Immature natural killer cell (primary cell): ENCODE measurements around the gene LGR6. TPM values are rescaled to one million over a fixed set of nuclear protein-coding genes. Genes with fewer than 3 reads are reported as not detected.

Experiments used
- DNase-seq, 3 donors: peaks; one replicate each; pipeline ENCODE4 v3.0.0; 2022; ENCODE audit warnings: mixed read lengths in 1 of 3
- H3K27ac Mint-ChIP-seq, 6 donors: one replicate each; pipeline ENCODE4 v1.8.0; 2020; ENCODE audit warnings: mixed read lengths in 6 of 6, mild to moderate bottlenecking in 5 of 6, inconsistent platforms in 4 of 6, moderate library complexity in 3 of 6
- H3K27me3 Mint-ChIP-seq, 3 donors: one replicate each; pipeline ENCODE4 v1.8.0; 2020 to 2021; ENCODE audit warnings: low read depth in 3 of 3, mild to moderate bottlenecking in 3 of 3, mixed read lengths in 3 of 3, moderate library complexity in 3 of 3, inconsistent platforms in 1 of 3
- H3K36me3 Mint-ChIP-seq, 3 donors: one replicate each; pipeline ENCODE4 v1.8.0; 2020; ENCODE audit warnings: mixed read lengths in 3 of 3, inconsistent platforms in 2 of 3, mild to moderate bottlenecking in 2 of 3
- H3K4me1 Mint-ChIP-seq, 2 donors: one replicate each; pipeline ENCODE4 v1.8.0; 2020; ENCODE audit warnings: inconsistent platforms in 2 of 2, mild to moderate bottlenecking in 2 of 2, mixed read lengths in 2 of 2, moderate library complexity in 1 of 2
- H3K4me3 Mint-ChIP-seq, 5 donors: one replicate each; pipeline ENCODE4 v1.8.0; 2020; ENCODE audit warnings: mild to moderate bottlenecking in 5 of 5, mixed read lengths in 5 of 5, inconsistent platforms in 3 of 5, moderate library complexity in 3 of 5
- H3K9me3 Mint-ChIP-seq, 6 donors: one replicate each; pipeline ENCODE4 v1.8.0; 2020; ENCODE audit warnings: mild to moderate bottlenecking in 6 of 6, mixed read lengths in 6 of 6, inconsistent platforms in 4 of 6, moderate library complexity in 3 of 6
- polyA plus RNA-seq, 3 donors: library from polyadenylated mRNA; unstranded; fragments of 300-500 nt; fragmentation: Illumina TruSeq; gene quantifications; one replicate each; pipeline ENCODE4 v1.2.3, GENCODE V29; 2021

LGR6 gene
- polyA plus RNA-seq, 3 donors from 2014 or later = 10.9 to 26.8 (median 21.1) TPM

DNA sequence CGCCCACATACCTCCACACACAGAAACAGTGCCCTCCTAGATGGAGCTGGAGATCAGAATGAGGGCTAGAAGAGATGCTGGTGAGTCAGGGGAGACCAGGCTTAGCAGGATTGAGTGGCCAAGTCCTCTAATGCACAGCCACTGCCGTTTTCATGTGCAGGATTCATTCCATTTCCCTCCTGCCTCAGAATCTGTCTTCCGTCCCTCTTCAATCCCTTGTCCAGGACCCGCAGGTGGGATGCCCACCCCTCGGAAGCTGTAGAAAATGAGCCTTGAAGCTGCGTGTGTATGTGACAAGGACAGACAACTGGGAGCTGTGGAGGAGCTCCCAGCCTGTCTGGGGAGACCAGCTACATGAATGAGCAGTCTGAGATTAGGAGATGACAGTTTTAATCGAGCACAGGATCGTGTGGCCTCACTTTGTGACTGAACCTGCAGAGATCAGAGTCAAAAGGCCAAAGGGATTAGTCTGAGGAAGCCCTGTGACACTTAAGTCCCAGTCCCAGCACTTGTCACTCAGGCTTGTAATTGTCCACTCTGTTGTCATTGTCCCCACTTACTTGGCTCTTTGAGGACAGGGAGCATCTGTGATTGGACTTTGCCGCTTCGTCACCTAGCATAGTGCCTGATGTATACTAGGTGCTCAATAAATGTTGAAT lies 22.0 kb downstream of the LGR6 start:
- Mint-ChIP-seq H3K27me3 (peaks cover 3 to 10% (median 5%) of the 10 kb centered on the region in 3 donors), H3K4me3 (peak overlapping the region in 2 of 5 donors; percentile 0 to 14), H3K27ac (peak overlapping the region in 4 of 6 donors; percentile 37 to 63 (median 48)), H3K4me1 (peaks cover 21 to 53% of the 10 kb centered on the region in 2 donors), H3K9me3 (no peaks in the 10 kb centered on the region), H3K36me3 (peaks cover 0 to 19% (median 3%) of the 10 kb centered on the region in 3 donors)
- no peak for DNase-seq

DNA sequence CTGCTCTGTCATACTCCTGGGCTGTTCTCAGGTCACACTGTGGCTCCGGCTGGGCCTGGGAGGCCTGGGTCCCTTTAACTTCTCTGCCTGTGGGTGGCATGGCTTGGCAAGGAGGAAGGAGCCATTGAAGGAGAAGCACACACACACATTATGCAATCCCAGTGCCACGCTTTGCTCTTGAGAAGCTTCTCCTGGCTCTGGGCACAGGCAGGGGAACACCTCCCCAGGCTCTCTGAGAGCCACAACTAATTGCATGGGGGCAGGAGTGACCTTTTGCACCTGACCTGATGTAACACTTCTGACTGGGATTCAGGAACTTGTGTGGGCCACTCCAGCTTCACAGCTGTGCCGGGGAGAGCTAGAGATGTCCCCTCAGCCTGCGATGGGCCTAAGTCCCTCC lies 23.1 kb downstream of the LGR6 start:
- H3K36me3 Mint-ChIP-seq = peaks cover 0 to 16% (median 3%) of the 10 kb centered on the region in 3 donors
- H3K27me3 Mint-ChIP-seq = peaks cover 4 to 10% (median 5%) of the 10 kb centered on the region in 3 donors
- DNase-seq = no peak
- no peaks in the 10 kb centered on the region for H3K9me3 Mint-ChIP-seq
- H3K27ac Mint-ChIP-seq = peak overlapping the region in 1 of 6 donors; percentile 74
- peaks cover 21 to 55% of the 10 kb centered on the region in 2 donors for H3K4me1 Mint-ChIP-seq
- H3K4me3 Mint-ChIP-seq = no peak overlapping the region

DNA sequence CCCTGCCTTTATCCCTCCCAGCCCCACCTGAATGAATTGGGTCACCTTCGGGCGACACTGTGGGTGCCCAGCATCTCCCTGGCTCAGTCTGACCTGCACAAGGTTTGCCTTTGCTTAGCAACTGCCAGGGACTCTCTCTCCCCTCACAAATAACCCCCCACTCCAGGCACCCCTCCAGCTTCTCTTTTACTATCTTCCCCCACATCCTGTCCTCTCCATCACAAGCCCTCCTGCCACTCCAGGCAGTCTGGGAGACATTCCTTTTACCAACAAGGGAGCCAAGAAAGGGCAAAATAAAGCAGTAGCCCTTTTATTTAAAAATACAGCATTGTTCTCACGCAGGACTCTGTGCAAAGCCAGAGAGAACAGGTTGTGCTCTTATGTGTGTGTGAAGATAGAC lies 23.9 kb downstream of the LGR6 start:
- H3K4me1 Mint-ChIP-seq = peaks cover 21 to 53% of the 10 kb centered on the region in 2 donors
- H3K36me3 Mint-ChIP-seq = peaks cover 0 to 12% (median 0%) of the 10 kb centered on the region in 3 donors
- no peaks in the 10 kb centered on the region for H3K9me3 Mint-ChIP-seq
- DNase-seq = no peak
- peak overlapping the region in 2 of 6 donors; percentile 51 to 74 for H3K27ac Mint-ChIP-seq
- H3K4me3 Mint-ChIP-seq = peak overlapping the region in 1 of 5 donors; percentile 25
- H3K27me3 Mint-ChIP-seq = peaks cover 5 to 10% (median 6%) of the 10 kb centered on the region in 3 donors

DNA sequence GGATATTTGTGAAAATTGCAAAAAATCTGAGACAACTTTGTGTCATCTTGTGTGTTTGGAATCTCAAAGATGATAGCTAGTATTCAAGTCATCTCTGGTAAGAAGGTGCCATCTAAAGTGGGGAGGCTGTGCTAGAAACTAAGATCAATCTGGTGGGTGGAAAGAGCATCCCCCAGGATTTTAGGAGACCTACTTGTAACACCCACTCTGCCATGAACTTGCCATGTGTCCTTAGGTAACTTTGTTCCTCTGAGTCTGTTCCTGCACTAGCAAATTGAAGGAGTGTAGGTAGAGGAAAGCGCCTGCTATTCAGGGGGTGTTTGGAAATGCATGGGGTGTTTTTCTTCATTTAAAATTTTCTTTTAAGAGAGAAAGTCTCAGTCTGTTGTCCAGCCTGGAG lies 24.4 kb downstream of the LGR6 start:
- H3K4me3 Mint-ChIP-seq = no peak overlapping the region
- H3K9me3 Mint-ChIP-seq = no peaks in the 10 kb centered on the region
- H3K4me1 Mint-ChIP-seq = peaks cover 21 to 50% of the 10 kb centered on the region in 2 donors
- peaks cover 5 to 10% (median 6%) of the 10 kb centered on the region in 3 donors for H3K27me3 Mint-ChIP-seq
- DNase-seq = no peak
- H3K36me3 Mint-ChIP-seq = peaks cover 0 to 12% (median 0%) of the 10 kb centered on the region in 3 donors
- peak overlapping the region in 1 of 6 donors; percentile 74 for H3K27ac Mint-ChIP-seq

DNA sequence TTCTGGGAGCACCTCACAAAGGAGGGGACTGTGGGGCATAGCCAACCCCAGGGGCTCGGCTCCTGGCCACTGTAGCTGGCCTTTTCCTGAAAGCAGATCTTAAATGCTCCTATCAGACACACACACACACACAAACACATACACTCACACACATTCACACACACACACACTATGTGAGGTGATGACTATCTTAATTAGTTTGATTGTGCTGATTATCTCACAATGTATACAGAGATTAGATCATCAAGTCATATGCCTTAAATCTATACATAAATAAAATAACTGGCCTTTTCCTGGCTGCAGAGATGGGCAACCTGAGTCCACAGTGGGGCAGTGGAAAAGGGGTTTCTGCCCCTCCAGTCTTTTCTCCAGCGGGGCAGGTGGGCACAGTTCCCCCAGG lies 27.1 kb downstream of the LGR6 start:
- Mint-ChIP-seq H3K9me3 (no peaks in the 10 kb centered on the region), H3K27ac (peak overlapping the region in 1 of 6 donors; percentile 61), H3K27me3 (peaks cover 0 to 3% (median 0%) of the 10 kb centered on the region in 3 donors), H3K36me3 (peaks cover 0 to 9% (median under 1%) of the 10 kb centered on the region in 3 donors), H3K4me1 (peaks cover 4 to 35% of the 10 kb centered on the region in 2 donors), H3K4me3 (no peak overlapping the region)
- no peak for DNase-seq

DNA sequence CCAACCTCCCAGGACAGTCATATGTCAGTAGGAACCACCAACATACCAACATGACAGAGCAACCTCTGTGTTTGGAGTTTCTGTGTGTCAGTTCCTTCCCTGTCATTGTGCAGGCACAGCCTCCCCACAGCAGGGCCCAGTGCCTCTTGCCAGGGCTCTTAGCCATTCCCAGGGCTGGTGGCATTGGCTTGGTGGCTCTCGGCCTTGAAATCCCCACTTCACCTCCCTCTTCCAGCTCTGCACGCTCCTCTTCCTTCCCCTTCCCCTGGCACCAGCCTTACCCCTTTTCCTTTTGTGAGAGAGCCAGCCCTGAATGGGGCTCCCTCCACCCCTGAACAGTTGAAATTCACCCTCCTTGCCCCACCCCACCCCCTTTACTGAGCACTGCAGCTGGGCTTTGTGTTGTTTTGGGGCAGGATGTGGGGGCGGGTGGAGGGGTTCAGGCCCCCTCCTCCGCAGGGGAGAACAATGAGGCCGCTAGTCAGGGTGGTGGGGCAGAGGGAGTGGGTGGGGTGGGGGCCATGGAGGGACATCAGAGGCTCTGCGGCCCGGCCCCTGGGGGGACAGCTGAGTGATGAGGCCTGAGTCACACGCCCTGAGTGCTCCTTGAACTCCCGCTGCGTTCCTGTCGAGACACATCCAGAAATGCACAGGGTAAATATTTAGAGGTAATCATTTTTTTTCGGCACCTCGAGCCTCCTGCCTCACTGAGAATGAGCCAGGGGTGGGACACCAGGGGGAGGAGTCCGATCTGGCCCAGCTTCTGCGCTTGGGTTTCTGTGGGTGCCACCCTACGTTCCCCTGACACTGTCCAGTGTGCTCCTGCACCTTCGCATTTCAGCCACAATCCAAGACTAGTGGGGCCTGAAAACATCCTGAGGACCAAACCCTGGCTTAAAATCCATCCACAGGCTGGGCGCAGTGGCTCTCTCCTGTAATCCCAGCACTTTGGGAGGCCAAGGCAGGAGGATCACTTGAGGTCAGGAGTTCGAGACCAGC lies 28.6 kb downstream of the LGR6 start:
- no peak for DNase-seq
- Mint-ChIP-seq H3K36me3 (peaks cover 6 to 13% (median 9%) of the 10 kb centered on the region in 3 donors), H3K4me3 (no peak overlapping the region), H3K27me3 (peaks cover 0 to 3% (median 3%) of the 10 kb centered on the region in 3 donors), H3K27ac (no peak overlapping the region), H3K4me1 (peaks cover 8 to 37% of the 10 kb centered on the region in 2 donors), H3K9me3 (no peaks in the 10 kb centered on the region)

DNA sequence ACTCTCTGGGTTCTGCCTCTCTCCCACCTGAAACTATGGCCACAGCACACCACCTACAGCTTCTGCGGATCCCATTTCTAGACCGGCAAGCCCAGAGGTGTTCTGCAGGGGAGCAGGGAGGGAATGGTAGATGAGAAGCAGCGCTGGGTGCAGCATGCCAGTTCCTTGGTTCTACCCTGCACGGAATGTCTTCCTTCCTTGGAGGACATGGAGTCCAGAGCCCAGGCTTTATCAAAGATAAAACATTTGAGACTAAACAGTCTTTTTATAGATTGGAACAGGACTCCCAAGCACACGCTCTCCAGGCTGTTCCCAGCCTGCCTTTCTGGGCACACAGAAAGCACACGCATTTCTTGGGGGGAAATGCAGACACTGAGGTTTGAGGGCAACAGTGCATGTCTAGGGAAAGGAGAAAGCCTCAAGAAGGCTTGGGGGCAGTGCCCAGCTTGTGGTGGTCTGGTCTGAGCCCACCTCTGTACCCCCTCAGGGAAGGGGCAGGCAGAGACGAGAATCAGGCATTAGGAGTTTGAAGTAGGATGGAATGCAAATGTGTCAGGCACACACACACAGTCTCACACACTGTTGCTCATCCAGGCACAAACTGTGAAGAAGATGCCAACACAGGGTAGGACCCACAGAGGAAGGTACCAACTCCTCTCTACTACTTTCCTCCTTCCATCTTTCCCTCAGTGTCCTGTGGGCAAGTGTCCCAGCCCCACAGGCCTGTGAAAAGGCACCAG lies 29.7 kb downstream of the LGR6 start:
- H3K4me3 Mint-ChIP-seq = no peak overlapping the region
- peaks cover 9 to 20% (median 14%) of the 10 kb centered on the region in 3 donors for H3K36me3 Mint-ChIP-seq
- no peak overlapping the region for H3K27ac Mint-ChIP-seq
- H3K27me3 Mint-ChIP-seq = peaks cover 0 to 3% (median 3%) of the 10 kb centered on the region in 3 donors
- peaks cover 19 to 46% of the 10 kb centered on the region in 2 donors for H3K4me1 Mint-ChIP-seq
- DNase-seq = no peak
- no peaks in the 10 kb centered on the region for H3K9me3 Mint-ChIP-seq

DNA sequence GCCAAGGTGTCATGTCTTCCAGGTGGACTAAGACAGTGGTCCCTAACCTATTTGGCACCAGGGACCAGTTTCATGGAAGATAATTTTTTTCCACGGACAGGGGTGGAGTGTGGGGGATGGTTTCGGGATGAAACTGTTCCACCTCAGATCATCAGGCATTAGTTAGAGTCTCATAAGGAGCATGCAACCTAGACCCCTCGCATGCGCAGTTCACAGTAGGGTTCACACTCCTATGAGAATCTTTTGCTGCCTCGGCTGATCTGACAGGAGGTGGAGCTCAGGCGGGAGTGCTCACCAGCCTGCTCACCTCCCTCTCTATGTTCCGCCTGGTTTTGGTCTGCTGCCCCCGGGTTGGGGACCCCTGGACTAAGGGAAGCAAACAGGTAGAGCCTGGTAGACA lies 30.9 kb downstream of the LGR6 start:
- DNase-seq = no peak
- peaks cover 0 to 3% (median 3%) of the 10 kb centered on the region in 3 donors for H3K27me3 Mint-ChIP-seq
- peaks cover 22 to 39% of the 10 kb centered on the region in 2 donors for H3K4me1 Mint-ChIP-seq
- peaks cover 12 to 24% (median 18%) of the 10 kb centered on the region in 3 donors for H3K36me3 Mint-ChIP-seq
- peak overlapping the region in 1 of 6 donors; percentile 64 for H3K27ac Mint-ChIP-seq
- H3K4me3 Mint-ChIP-seq = no peak overlapping the region
- no peaks in the 10 kb centered on the region for H3K9me3 Mint-ChIP-seq

DNA sequence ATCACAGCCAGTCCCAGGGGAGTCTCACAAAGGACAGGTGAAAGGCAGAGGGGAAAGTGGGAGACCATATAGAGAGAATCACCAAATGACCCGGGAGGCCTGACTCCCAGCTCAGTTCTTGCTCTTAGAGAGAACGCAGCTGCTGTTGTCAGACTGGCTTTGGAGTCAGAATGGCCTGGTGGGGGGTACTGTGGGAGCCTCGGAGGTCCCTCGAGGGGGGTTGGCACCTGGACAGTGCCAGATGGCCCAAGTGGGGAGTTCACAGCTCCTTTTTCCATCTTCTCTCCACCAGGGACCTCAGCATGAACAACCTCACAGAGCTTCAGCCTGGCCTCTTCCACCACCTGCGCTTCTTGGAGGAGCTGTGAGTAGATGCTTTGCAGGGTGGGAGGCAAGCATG lies 31.5 kb downstream of the LGR6 start:
- Mint-ChIP-seq H3K36me3 (peaks cover 12 to 24% (median 23%) of the 10 kb centered on the region in 3 donors), H3K4me1 (peaks cover 22 to 39% of the 10 kb centered on the region in 2 donors), H3K27me3 (peaks cover 0 to 3% (median 3%) of the 10 kb centered on the region in 3 donors), H3K4me3 (no peak overlapping the region), H3K27ac (no peak overlapping the region), H3K9me3 (no peaks in the 10 kb centered on the region)
- DNase-seq = no peak

DNA sequence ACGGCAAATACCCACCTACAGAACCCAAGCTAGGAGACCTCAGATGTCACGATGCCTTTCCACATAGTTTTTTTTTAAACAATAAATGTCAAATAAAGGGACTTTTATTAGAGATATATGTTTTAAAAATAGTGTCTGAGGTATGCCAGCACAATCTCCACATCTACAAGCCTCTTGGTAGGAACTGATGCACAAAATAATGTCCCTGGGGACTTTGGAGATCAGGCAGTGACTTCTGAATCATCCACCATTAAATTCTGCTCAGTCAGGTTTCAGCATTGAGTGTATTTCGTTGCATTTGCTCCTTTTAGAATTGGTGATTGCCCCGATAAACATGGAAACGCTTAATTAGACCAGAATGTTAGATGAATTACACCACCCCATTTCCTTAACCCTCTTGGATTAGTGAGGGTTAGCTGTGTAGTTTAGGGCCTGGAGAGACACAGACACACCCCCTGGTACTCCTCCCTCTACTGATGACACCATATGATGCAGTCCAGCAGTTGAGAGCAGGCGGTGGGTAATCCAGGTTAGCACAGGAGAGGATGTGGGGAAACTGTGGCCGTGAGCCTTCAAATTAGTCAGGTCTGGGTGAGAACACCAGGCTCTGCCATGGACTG lies 33.6 kb downstream of the LGR6 start:
- Mint-ChIP-seq H3K9me3 (no peaks in the 10 kb centered on the region), H3K27ac (peak overlapping the region in 5 of 6 donors; percentile 23 to 80 (median 68)), H3K27me3 (peaks cover 0 to 3% (median 0%) of the 10 kb centered on the region in 3 donors), H3K4me1 (peaks cover 22 to 29% of the 10 kb centered on the region in 2 donors), H3K4me3 (peak overlapping the region in 2 of 5 donors; percentile 3 to 6), H3K36me3 (peaks cover 12 to 23% (median 20%) of the 10 kb centered on the region in 3 donors)
- DNase-seq = peak in 1 of 3 donors; percentile 21

DNA sequence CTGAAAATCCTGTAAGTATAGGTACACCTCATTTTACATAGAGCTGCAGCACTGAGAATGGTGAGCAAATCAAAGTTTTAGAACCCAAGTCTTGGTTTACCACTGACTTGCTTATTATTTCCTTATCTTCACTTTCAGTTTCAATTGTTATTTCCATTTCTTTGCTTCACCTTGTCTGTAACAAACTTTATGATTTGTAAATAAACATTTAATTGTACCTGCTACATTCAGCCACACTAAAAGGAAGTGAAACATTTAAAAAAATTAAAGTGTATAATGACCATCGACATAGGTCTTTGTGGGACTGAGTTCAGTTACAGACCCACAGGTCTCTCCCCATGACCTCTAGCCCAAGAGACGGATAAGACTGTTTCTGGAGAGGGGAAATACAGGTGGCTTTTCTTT lies 34.4 kb downstream of the LGR6 start:
- H3K9me3 Mint-ChIP-seq = no peaks in the 10 kb centered on the region
- peaks cover 22 to 28% of the 10 kb centered on the region in 2 donors for H3K4me1 Mint-ChIP-seq
- DNase-seq = no peak
- peak overlapping the region; percentile 6 to 80 (median 69) for H3K27ac Mint-ChIP-seq
- peaks cover 12 to 24% (median 23%) of the 10 kb centered on the region in 3 donors for H3K36me3 Mint-ChIP-seq
- peaks cover 0 to 3% (median 0%) of the 10 kb centered on the region in 3 donors for H3K27me3 Mint-ChIP-seq
- H3K4me3 Mint-ChIP-seq = peak overlapping the region in 4 of 5 donors; percentile 6 to 46 (median 12)

DNA sequence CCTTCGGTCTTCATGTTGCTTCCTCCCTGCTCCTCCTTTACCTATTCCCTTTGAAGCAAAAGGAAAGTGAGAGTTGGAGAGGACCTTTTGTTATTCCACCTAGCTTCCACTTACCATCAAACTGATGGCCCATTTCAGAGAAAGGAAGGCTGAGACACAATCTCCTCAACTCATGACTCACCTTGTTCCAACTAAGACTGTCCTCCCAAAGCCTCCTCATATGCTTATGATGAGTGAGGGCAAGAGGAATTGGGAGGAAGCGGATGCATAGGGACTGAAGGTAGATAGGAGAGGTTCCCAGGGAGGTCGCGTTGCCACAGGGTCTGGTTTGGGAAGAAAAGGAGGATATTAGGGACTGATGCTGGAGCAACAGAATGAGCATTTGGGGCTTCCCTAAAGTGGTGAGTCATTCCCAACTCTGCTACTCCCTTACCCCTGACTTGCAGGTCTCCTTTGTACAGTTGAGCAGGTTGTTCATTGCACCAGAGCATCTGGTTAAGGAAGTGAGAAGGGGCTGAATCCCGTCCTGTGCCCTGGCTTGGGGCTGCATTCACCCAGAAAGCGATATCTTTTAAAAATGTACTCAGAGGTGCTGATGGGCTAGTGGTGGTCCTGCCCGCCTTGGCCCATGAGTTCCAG lies 35.0 kb downstream of the LGR6 start:
- peaks cover 12 to 25% (median 23%) of the 10 kb centered on the region in 3 donors for H3K36me3 Mint-ChIP-seq
- H3K27me3 Mint-ChIP-seq = peaks cover 0 to 3% (median 0%) of the 10 kb centered on the region in 3 donors
- no peaks in the 10 kb centered on the region for H3K9me3 Mint-ChIP-seq
- peaks cover 22 to 24% of the 10 kb centered on the region in 2 donors for H3K4me1 Mint-ChIP-seq
- peak overlapping the region in 1 of 5 donors; percentile 13 for H3K4me3 Mint-ChIP-seq
- DNase-seq = no peak
- H3K27ac Mint-ChIP-seq = peak overlapping the region in 5 of 6 donors; percentile 6 to 80 (median 62)
